ENCODE results near the gene THEMIS.

Gene THEMIS

DNA sequence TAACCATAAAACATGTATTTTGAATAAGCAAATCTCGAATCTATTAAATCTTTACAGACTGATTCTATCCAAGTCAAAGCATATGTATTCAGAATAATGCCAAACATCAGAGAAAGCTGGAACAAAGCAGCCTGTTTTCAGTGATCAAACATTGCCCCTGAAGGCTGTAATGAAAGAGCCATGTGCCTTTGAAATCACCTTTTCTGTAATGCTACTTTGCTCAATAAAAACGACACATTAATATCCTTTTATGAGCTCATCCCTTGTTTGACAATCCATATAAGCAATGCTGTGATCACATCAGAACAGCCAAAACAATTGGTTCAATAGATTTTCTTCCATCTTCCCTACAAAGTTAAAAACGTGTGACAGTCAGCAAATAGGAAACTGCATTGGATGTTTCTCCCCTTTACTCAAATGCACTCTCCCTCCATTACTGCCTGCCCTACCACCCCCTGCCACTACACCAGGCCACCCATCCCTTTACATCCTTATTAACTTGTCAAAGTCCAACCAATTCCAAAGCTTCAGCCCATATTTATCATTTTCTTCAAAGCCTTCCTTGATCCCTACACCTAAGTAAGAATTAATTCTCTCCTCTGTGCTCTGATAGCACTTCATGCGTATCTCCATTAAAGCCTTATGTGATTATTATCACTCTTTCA lies 42.0 kb downstream of the THEMIS start:
- Histone ChIP-seq H3K27me3 (ENCODE audit: insufficient read depth, low read length) (no peaks in the 10 kb centered on the region), H3K4me3 (ENCODE audit: low read length) (no peak overlapping the region), H3K4me1 (ENCODE audit: insufficient read depth, low read length) (peaks cover 3% of the 10 kb centered on the region; the same call in 1 of the 2 replicates), H3K9ac (ENCODE audit: low read depth, low read length) (no peak overlapping the region), H3K27ac (ENCODE audit: low read depth, low read length) (no peak overlapping the region), H3K36me3 (ENCODE audit: insufficient read depth, low read length) (no peaks in the 10 kb centered on the region), H3K9me3 (ENCODE audit: insufficient read depth, low read depth, low read length) (no peaks in the 10 kb centered on the region)
- 82% methylated on average over 4 of the region's 4 CpGs for WGBS

DNA sequence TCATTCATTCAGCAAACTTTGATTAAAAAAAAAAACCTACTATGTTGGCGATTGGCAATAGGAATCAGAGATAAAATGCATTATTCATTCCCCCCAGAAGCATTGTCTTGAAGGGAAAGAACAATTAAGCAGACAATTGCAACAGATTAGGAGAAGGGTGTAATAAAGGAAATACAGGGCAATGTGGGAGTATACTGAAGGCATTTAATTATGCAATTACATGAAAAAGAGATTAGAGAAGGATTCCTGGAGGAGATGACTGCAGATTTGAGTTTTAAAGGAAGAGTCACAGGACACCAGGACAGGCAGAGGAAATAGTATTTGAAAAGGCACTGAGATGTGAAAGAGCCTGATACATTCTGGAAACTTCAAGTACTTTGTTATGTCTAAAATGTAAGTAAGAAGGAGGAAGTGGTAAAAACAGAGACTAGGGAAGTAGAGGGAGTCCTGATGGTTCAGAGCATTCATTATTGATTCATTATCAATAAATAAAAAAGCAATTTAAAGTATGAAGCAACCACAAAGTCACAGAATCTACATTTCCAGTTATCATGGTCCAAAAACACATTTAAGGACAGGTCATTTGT lies 43.7 kb downstream of the THEMIS start:
- Histone ChIP-seq H3K27ac (ENCODE audit: low read depth, low read length) (no peak overlapping the region), H3K9me3 (ENCODE audit: insufficient read depth, low read depth, low read length) (no peaks in the 10 kb centered on the region), H3K27me3 (ENCODE audit: insufficient read depth, low read length) (no peaks in the 10 kb centered on the region), H3K36me3 (ENCODE audit: insufficient read depth, low read length) (no peaks in the 10 kb centered on the region), H3K9ac (ENCODE audit: low read depth, low read length) (no peak overlapping the region), H3K4me1 (ENCODE audit: insufficient read depth, low read length) (peaks cover 3% of the 10 kb centered on the region; the same call in 1 of the 2 replicates), H3K4me3 (ENCODE audit: low read length) (no peak overlapping the region)
- 100% methylated on average over 1 of the region's 1 CpG for WGBS

DNA sequence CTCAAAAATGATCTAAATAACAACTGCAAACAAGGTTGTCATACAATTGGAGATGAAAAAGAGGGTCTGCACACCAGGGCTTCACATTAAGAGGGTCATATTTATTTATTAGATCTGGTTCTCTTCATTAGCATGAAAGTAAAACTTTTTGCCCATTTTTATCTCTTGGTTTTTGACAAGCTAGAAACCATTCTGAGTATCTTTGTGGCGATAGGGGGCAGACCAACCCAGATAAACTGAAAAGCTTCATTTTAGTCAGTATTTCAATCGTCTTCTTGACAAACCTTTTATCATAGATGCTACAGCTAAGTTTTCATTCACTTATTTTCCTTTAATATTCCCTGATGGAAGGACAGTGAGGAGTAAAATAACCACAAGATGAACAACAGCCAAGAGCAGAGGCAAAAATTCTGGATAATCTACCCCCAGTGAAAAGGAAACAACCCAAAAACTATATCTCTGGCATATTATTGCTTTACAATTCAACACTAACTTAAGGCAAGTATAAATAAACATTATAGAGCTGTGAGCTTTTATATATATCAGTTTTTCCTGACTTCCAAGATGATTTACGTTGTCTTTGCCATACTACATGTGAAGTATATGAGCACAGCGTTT lies 45.2 kb downstream of the THEMIS start:
- H3K27me3 ChIP-seq (ENCODE audit: insufficient read depth, low read length) = no peaks in the 10 kb centered on the region
- H3K36me3 ChIP-seq (ENCODE audit: insufficient read depth, low read length) = no peaks in the 10 kb centered on the region
- no peak overlapping the region for H3K4me3 ChIP-seq (ENCODE audit: low read length)
- WGBS = 44% methylated on average over 4 of the region's 4 CpGs
- H3K4me1 ChIP-seq (ENCODE audit: insufficient read depth, low read length) = peaks cover 3% of the 10 kb centered on the region; the same call in 1 of the 2 replicates
- H3K27ac ChIP-seq (ENCODE audit: low read depth, low read length) = no peak overlapping the region
- no peaks in the 10 kb centered on the region for H3K9me3 ChIP-seq (ENCODE audit: insufficient read depth, low read depth, low read length)
- no peak overlapping the region for H3K9ac ChIP-seq (ENCODE audit: low read depth, low read length)

DNA sequence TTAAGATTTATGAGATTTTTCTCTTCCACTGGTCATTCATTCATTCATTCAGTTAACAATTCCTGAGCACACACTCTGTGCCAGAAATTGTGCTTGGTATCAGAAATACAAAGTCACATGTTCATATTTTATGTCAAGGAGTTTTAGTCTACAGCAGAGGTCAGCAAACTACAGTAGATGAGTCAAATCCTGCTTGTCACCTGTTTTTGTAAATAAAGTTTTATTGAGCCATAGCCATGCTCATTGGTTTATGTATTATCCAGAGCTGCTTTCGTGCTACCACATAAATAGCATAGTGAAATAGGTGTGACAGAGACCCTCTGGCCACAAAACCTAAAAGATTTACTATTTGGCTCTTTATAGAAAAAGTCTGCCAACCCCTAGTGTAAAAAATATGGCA lies 46.8 kb downstream of the THEMIS start:
- 100% methylated on average over 1 of the region's 1 CpG for WGBS
- Histone ChIP-seq H3K9ac (ENCODE audit: low read depth, low read length) (no peak overlapping the region), H3K27me3 (ENCODE audit: insufficient read depth, low read length) (no peaks in the 10 kb centered on the region), H3K36me3 (ENCODE audit: insufficient read depth, low read length) (no peaks in the 10 kb centered on the region), H3K4me1 (ENCODE audit: insufficient read depth, low read length) (peaks cover 3% of the 10 kb centered on the region; the same call in 1 of the 2 replicates), H3K27ac (ENCODE audit: low read depth, low read length) (no peak overlapping the region), H3K9me3 (ENCODE audit: insufficient read depth, low read depth, low read length) (no peaks in the 10 kb centered on the region), H3K4me3 (ENCODE audit: low read length) (no peak overlapping the region)

DNA sequence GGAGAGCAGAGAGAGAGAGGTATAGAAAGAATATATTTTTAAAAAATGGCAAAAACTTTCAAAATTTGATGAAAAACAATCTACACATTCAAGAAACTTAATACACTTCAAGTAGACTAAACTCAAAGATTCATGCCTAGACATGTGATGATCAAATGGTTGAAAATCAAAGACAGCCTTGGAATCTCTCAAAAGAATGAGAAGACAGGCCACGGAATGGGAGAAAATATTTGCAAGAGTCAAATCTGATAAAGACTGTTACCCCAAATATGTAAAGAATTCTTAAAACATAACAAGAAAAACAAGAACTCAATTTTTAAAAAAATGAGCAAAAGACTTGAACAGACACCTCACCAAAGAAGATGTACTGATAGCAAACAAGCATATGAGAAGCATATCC lies 49.7 kb downstream of the THEMIS start:
- H3K4me3 ChIP-seq (ENCODE audit: low read length) = no peak overlapping the region
- no peaks in the 10 kb centered on the region for H3K36me3 ChIP-seq (ENCODE audit: insufficient read depth, low read length)
- H3K9ac ChIP-seq (ENCODE audit: low read depth, low read length) = no peak overlapping the region
- 100% methylated on average over 1 of the region's 1 CpG for WGBS
- H3K27me3 ChIP-seq (ENCODE audit: insufficient read depth, low read length) = no peaks in the 10 kb centered on the region
- H3K27ac ChIP-seq (ENCODE audit: low read depth, low read length) = no peak overlapping the region
- H3K9me3 ChIP-seq (ENCODE audit: insufficient read depth, low read depth, low read length) = no peaks in the 10 kb centered on the region
- H3K4me1 ChIP-seq (ENCODE audit: insufficient read depth, low read length) = no peaks in the 10 kb centered on the region

DNA sequence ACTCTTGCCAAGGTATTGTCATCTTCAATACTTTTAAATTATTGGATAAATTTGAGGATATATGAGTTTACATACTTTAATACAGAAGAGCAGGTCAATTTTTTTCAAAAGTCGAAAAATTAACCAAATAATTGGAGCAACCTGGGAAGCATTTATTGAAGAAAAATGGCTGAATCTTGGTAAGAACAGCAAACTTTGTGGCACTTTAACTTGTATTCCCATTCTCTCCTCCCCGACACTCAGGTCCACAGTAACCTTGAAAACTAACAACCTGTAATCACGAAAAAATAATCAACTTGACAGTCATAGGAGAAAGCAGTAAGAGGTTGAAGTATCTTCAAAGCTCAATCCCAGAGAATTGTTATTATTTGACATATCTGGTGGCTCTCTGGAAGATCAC lies 55.6 kb downstream of the THEMIS start:
- no peak overlapping the region for H3K27ac ChIP-seq (ENCODE audit: low read depth, low read length)
- H3K9ac ChIP-seq (ENCODE audit: low read depth, low read length) = no peak overlapping the region
- H3K36me3 ChIP-seq (ENCODE audit: insufficient read depth, low read length) = no peaks in the 10 kb centered on the region
- WGBS = 97% methylated on average over 3 of the region's 3 CpGs
- no peak overlapping the region for H3K4me3 ChIP-seq (ENCODE audit: low read length)
- no peaks in the 10 kb centered on the region for H3K4me1 ChIP-seq (ENCODE audit: insufficient read depth, low read length)
- H3K9me3 ChIP-seq (ENCODE audit: insufficient read depth, low read depth, low read length) = no peaks in the 10 kb centered on the region
- H3K27me3 ChIP-seq (ENCODE audit: insufficient read depth, low read length) = no peaks in the 10 kb centered on the region

DNA sequence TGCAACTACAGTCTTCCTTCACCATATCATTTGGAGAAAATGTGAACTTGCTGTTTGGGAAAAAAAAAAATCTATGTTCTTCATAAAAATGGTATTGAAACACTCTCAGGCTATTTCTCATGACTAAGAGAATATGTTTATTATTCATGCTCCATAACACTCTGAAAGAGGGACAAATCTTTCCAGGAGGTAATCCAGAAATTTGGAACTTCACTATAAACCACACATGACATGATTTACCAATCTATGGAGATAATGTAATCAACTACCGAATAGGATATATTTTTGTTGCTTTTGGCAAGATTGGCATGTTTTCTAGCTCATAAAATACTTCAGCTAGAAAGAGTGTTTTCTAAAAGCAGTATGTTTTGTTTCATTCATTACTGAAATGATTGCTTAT lies 56.3 kb downstream of the THEMIS start:
- Histone ChIP-seq H3K9me3 (ENCODE audit: insufficient read depth, low read depth, low read length) (no peaks in the 10 kb centered on the region), H3K4me3 (ENCODE audit: low read length) (no peak overlapping the region), H3K4me1 (ENCODE audit: insufficient read depth, low read length) (no peaks in the 10 kb centered on the region), H3K27me3 (ENCODE audit: insufficient read depth, low read length) (no peaks in the 10 kb centered on the region), H3K9ac (ENCODE audit: low read depth, low read length) (no peak overlapping the region), H3K36me3 (ENCODE audit: insufficient read depth, low read length) (no peaks in the 10 kb centered on the region), H3K27ac (ENCODE audit: low read depth, low read length) (no peak overlapping the region)
- 100% methylated on average over 1 of the region's 1 CpG for WGBS

DNA sequence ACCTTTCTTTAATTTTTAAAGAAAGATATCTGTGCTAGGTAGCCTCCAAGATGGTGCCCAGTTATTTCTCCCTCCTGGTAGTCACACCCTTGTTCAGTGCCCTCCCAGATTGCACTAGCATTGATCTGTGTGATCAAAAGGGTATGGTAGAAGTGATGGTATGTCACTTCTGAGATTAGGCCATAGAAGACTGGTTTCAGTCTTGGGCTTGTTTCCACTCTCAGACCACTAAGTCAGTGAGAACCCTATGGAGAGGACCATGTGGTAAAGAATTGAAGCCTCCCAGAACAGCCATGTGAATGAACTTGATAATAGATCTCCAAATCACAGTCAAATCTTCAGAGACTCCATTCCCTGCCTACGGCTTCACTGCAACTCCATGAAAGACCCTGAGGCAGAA lies 57.3 kb downstream of the THEMIS start:
- Histone ChIP-seq H3K4me1 (ENCODE audit: insufficient read depth, low read length) (no peaks in the 10 kb centered on the region), H3K36me3 (ENCODE audit: insufficient read depth, low read length) (no peaks in the 10 kb centered on the region), H3K9me3 (ENCODE audit: insufficient read depth, low read depth, low read length) (no peaks in the 10 kb centered on the region), H3K27me3 (ENCODE audit: insufficient read depth, low read length) (no peaks in the 10 kb centered on the region), H3K27ac (ENCODE audit: low read depth, low read length) (no peak overlapping the region), H3K4me3 (ENCODE audit: low read length) (no peak overlapping the region), H3K9ac (ENCODE audit: low read depth, low read length) (no peak overlapping the region)
- 100% methylated on average over 1 of the region's 1 CpG for WGBS

DNA sequence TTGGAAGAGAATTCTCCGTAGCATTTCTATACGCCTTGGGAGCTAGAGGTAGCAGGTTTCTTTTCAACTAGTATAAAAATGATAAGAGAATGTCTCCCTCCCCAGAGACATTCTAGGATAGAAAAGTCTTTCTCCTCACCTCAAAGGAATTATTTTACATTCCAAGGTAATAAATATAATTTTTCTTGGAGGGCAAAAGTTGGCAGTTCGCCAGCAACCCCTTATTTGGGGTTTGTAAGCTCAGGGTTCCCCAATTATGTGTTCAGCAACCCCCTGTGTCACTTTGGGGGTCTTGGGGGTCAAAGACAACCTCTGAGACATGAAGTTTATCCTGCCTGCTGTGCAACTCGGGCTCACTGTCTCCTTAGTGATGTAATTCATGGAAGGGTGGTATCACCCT lies 58.3 kb downstream of the THEMIS start:
- Histone ChIP-seq H3K36me3 (ENCODE audit: insufficient read depth, low read length) (no peaks in the 10 kb centered on the region), H3K9me3 (ENCODE audit: insufficient read depth, low read depth, low read length) (no peaks in the 10 kb centered on the region), H3K27ac (ENCODE audit: low read depth, low read length) (no peak overlapping the region), H3K27me3 (ENCODE audit: insufficient read depth, low read length) (no peaks in the 10 kb centered on the region), H3K4me1 (ENCODE audit: insufficient read depth, low read length) (no peaks in the 10 kb centered on the region), H3K9ac (ENCODE audit: low read depth, low read length) (no peak overlapping the region), H3K4me3 (ENCODE audit: low read length) (no peak overlapping the region)
- WGBS = 84% methylated on average over 4 of the region's 4 CpGs

DNA sequence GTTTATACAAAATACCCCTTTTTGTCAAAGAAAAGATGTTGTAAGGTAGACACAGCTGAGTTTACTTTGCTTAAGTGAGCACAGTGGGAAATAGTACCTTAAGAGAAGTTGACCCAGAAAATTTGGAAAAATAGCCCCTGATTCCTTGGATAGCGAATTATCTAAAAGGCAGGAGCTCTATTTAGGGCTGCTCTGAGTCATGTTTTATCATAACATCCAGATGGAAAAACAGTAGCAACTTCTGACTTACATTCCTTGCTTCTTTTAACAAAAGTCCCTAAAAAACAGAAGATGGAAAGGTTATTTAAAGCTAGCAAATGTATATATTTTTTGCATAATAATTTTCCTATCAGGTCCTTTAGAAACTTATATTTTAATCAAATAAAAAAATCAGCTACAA lies 59.0 kb downstream of the THEMIS start:
- H3K9me3 ChIP-seq (ENCODE audit: insufficient read depth, low read depth, low read length) = no peaks in the 10 kb centered on the region
- 96% methylated on average over 1 of the region's 1 CpG for WGBS
- no peak overlapping the region for H3K9ac ChIP-seq (ENCODE audit: low read depth, low read length)
- H3K4me1 ChIP-seq (ENCODE audit: insufficient read depth, low read length) = no peaks in the 10 kb centered on the region
- no peak overlapping the region for H3K27ac ChIP-seq (ENCODE audit: low read depth, low read length)
- no peaks in the 10 kb centered on the region for H3K27me3 ChIP-seq (ENCODE audit: insufficient read depth, low read length)
- no peaks in the 10 kb centered on the region for H3K36me3 ChIP-seq (ENCODE audit: insufficient read depth, low read length)
- no peak overlapping the region for H3K4me3 ChIP-seq (ENCODE audit: low read length)

DNA sequence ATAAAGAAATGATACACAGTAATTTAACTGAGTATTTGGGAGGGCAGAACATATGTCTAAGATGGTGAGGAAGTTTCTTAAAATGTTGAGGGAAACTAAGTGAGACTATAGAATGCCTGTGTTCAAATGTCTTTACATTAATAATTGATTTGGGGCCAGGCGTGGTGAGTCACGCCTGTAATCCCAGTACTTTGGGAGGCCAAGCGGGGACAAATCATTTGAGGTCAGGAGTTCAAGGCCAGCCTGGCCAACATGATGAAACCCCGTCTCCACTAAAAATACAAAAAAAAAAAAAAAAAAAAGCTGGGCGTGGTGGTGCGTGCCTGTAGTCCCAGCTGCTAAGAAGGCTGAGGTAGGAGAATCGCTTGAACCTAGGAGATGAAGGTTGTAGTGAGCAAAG lies 66.7 kb downstream of the THEMIS start:
- Histone ChIP-seq H3K27me3 (ENCODE audit: insufficient read depth, low read length) (no peaks in the 10 kb centered on the region), H3K4me3 (ENCODE audit: low read length) (no peak overlapping the region), H3K27ac (ENCODE audit: low read depth, low read length) (no peak overlapping the region), H3K4me1 (ENCODE audit: insufficient read depth, low read length) (no peaks in the 10 kb centered on the region), H3K9me3 (ENCODE audit: insufficient read depth, low read depth, low read length) (no peaks in the 10 kb centered on the region), H3K36me3 (ENCODE audit: insufficient read depth, low read length) (no peaks in the 10 kb centered on the region), H3K9ac (ENCODE audit: low read depth, low read length) (no peak overlapping the region)
- 95% methylated on average over 6 of the region's 7 CpGs for WGBS

Data from HUES64 (cell line).